GM18498 (cell line): ENCODE results near the gene GPATCH2.
"Not testable (repeated sequence)": the region's sequence is repeated elsewhere in the genome, so short reads cannot be mapped to it uniquely, and the experiment has no call there.

ENCODE experiments used
- ATAC-seq: cut with Tn5 transposase; IDR thresholded peaks from one replicate; pipeline ENCODE4 v1.9.1; 2021; ENCODE audit warnings: mild to moderate bottlenecking, moderate library complexity; ENCODE audit not compliant: unreplicated experiment

Gene GPATCH2

DNA sequence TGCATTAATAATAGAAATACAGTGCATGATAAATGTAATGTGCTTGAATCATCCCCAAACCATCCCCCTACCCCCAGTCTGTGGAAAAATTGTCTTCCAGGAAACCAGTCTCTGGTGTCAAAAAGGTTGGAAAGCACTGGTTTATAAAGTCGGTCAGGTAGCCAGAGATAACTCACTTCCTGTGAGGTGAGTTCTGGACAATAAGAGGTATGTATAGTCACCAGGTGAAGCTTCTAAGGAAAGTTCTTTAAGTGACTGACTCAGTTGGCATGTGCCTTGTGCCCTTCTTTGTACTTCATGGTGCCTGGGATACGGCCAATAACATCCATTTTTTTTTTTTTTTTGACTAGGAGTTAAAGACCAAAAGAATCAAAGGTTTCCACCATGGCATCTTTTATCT, 103.7 kb downstream of the GPATCH2 start:
- no peak for ATAC-seq

GRCh38 chr1:217526636-217527035, 104.3 kb downstream of the GPATCH2 start:
- ATAC-seq: no peak

DNA sequence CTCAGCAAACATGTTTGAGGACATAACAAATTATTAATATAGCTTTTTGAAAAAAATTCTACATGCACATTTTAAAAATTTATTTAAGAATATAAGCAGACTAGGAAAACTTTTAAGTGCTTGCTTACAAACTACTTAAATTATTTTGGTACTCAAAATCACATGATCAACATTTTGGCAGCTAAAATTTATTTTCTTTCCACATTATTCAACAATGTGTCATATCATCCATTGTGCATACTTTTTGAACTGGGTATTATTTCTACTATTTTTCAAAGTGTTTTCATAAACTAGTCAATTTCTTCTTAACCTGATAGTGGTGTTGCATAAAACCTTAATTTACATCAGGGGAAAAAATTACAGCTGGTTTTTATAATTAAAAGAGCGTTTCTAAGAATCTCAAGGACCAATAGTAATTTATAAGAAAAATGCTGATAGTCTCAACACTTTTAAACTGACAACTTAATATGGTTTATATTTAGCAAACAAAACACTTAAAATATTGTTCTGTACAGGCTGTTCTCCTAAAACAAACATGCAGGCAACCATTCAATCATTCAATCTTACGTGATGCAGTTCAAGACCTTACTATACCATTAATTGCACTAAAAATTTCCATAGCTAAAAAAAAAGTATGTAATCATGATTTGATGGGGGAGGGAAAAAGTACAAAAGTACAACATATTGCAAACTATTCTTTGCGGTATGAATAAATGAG, 105.0 kb downstream of the GPATCH2 start:
- no peak for ATAC-seq

GRCh38 chr1:217524787-217525520, 105.9 kb downstream of the GPATCH2 start:
- ATAC-seq: no peak

DNA sequence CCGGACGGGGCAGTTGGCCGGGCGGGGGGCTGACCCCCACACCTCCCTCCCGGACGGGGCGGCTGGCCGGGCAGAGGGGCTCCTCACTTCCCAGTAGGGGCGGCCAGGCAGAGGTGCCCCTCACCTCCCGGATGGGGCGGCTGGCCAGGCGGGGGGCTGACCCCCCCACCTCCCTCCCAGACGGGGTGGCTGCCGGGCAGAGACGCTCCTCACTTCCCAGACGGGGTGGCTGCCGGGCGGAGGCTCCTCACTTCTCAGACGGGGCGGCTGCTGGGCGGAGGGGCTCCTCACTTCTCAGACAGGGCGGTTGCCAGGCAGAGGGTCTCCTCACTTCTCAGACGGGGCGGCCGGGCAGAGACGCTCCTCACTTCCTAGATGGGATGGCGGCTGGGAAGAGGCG, 107.0 kb downstream of the GPATCH2 start:
- not testable (repeated sequence) for ATAC-seq

DNA sequence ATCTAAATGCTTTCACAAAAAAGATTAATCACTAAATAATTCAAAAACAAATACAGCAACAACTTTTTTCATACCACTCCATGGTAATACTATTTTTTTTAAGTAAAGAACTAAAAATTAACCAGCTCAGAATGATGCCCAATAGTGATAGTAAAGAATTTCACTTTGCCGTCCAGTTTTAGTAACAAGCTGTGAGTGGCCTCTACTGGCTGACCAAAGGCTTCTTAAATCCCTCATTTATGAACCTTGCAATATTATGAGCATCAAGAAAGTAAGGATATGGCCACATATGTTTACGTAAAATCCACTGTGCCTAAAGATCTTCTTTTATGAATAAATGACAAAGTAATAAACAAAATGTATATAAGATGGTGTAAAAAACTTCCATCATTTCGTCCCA, 108.6 kb downstream of the GPATCH2 start:
- no peak for ATAC-seq

DNA sequence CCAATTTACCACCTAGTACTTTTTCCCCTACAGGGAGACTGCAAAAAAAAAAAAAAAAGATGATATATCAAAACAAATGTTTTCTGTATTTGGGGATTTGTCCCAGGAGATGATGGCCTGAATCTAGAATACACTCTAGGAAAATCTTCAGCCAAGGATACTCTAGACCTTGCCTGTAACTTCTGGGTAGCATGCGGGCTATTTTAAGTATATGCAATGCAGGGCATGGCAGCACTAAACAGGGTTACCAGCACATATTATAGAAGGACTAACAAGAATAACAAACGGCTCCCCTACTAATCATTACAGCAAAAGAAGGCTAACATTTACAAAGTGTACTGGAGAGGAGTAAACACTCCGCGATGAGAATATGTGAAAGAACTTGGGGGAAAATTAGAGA, 109.6 kb downstream of the GPATCH2 start:
- no peak for ATAC-seq

- ATAC-seq: no peak
Observed at GRCh38 chr1:217506878-217507277, 124.0 kb downstream of the GPATCH2 start.

GRCh38 chr1:217498209-217498608, 132.7 kb downstream of the GPATCH2 start:
- no peak for ATAC-seq

GRCh38 chr1:217495249-217495648, 135.6 kb downstream of the GPATCH2 start:
- ATAC-seq: peak; percentile 93

- peak; percentile 65 for ATAC-seq
Observed at GRCh38 chr1:217494767-217495166, 136.1 kb downstream of the GPATCH2 start.

GRCh38 chr1:217493290-217493689, 137.6 kb downstream of the GPATCH2 start:
- no peak for ATAC-seq

DNA sequence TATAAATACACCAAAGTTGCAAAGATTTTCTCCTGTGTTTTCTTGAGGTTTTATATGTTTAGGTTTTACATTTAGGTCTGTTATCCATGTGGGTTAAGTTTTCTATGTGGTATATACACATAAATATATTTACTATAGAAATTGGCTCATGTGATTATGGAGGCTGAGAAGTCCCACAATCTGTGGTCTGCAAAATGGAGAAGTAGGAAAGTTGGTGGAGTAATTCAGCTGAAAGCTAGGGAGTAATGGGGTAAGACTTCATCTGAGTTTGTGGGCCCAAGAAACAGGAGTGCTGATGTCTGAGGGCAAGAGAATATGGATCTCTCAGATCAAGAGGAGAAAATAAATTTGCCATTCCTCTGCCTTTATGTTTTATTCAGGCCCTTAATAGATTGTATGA, 146.0 kb downstream of the GPATCH2 start:
- no peak for ATAC-seq

GRCh38 chr1:217482356-217483102, 148.4 kb downstream of the GPATCH2 start:
- peak; percentile 98 for ATAC-seq

DNA sequence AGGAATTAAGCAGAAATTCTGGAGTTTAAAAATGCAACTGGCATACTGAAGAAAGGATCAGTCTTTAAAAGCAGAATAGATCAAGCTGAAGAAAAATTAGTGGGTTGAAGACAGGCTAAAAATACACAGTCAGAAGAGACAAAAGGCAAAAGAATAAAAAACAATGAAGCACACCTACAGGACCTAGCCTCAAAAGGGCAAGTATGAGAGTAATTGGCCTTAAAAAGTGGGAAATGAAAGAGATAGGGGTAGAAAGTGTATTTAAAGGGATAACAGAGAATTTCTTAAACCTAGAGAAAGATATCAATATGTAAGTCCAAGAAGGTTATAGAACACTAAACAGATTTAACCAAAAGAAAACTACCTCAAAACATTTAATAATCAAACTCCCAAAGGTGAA, 152.4 kb downstream of the GPATCH2 start:
- no peak for ATAC-seq

DNA sequence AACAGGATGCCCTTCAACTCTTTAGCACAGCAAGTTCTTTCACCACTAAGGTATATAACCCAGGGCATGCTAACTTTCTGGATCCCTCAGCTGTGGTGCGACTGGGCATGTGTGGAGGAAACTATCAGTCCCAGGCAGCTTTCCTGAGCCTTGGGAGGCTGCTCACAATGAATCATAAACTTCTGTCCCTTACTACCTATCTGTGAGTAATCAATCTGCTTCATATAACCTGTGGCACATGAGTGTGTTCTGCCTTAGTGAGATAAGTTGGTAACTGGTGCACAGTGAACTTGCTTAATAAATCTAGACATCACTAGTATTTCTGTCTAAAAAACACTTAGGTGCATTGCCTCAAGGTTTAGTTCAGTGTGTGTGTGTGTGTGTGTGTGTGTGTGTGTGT, 158.0 kb downstream of the GPATCH2 start:
- no peak for ATAC-seq

GRCh38 chr1:217471403-217471802, 159.5 kb downstream of the GPATCH2 start:
- ATAC-seq: no peak

GRCh38 chr1:217469983-217470382, 160.9 kb downstream of the GPATCH2 start:
- ATAC-seq: no peak

GRCh38 chr1:217465102-217465501, 165.8 kb downstream of the GPATCH2 start:
- ATAC-seq: no peak

DNA sequence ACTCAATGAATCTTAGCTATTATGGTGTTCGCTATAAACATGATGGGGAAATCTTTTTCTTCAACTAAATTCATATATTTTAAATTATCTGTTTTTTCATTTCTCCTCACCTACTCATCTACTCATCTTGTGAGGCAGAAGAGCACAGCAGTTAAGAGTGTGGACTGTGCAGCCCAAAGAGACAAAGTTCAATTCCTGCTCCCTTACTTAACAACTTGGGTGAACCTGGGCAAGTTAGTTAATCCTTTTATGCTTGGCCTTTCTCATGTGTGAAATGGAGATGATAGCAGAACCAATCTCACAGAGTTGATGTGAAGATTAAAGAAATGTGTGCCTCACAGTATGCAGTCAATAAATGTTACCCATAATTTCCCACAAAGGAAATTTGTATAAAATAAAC, 168.2 kb downstream of the GPATCH2 start:
- ATAC-seq: no peak

DNA sequence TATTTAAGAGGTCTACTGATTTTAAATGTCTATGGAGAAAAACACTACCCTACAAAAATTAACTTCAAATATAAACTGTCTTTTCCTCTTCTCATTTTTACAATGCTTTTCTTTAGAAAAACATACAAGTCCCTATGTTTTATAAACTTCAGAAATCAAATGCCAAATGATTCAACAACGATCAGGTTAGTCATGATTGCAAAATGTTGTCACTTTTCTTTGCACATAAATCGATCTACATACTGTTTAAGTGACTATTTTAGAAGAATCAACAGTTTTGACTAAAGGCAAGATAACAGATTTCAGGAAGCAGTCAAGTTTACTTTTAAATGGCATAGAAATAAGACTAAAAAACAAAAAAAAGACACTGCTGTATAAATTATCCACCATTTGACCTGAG, 168.7 kb downstream of the GPATCH2 start:
- no peak for ATAC-seq

GRCh38 chr1:217457016-217457415, 173.9 kb downstream of the GPATCH2 start:
- ATAC-seq: no peak
